Heart right ventricle (tissue), 16 donors: ENCODE measurements around the gene HBZ. TPM values are rescaled to one million over a fixed set of nuclear protein-coding genes. Genes with fewer than 3 reads are reported as not detected.
"Not testable (repeated sequence)": the region's sequence is repeated elsewhere in the genome, so short reads cannot be mapped to it uniquely, and the experiment has no call there.

Experiments used
- ATAC-seq, 8 donors: fragments of 200-7000 bp; cut with Tn5 transposase; one replicate each; pipeline ENCODE4 v1.9.1; 2020; ENCODE audit warnings: mild to moderate bottlenecking in 8 of 8, moderate library complexity in 8 of 8, moderate number of reproducible peaks in 1 of 8
- DNase-seq, 2 donors: peaks; one replicate each; pipeline ENCODE4 v3.0.0-alpha.2; 2020
- H3K27ac ChIP-seq, 10 donors: fragments of 200-600 bp; sonication (generic) in 2 of 10; one replicate each; pipeline versions ENCODE4 v1.5.0 to v1.8.0; 2020 to 2022; ENCODE audit warnings: mild to moderate bottlenecking in 3 of 10
- H3K27me3 ChIP-seq, 7 donors: fragments of 200-600 bp; one replicate each; pipeline ENCODE4 v1.8.0; 2021 to 2022; ENCODE audit warnings: mild to moderate bottlenecking in 2 of 7
- H3K36me3 ChIP-seq, 9 donors: fragments of 200-600 bp; sonication (generic) in 1 of 9; one replicate each; pipeline versions ENCODE4 v1.5.0 to v1.8.0; 2020 to 2022; ENCODE audit warnings: mild to moderate bottlenecking in 2 of 9
- H3K4me1 ChIP-seq, 9 donors: fragments of 200-600 bp; sonication (generic) in 1 of 9; one replicate each; pipeline versions ENCODE4 v1.5.0 to v1.8.0; 2020 to 2022; ENCODE audit warnings: mild to moderate bottlenecking in 4 of 9
- H3K4me3 ChIP-seq, 10 donors: fragments of 200-600 bp; sonication (generic) in 2 of 10; one replicate each; pipeline versions ENCODE4 v1.5.0 to v1.8.0; 2020 to 2022; ENCODE audit warnings: mild to moderate bottlenecking in 7 of 10, moderate library complexity in 2 of 10
- H3K9me3 ChIP-seq, 11 donors: fragments of 200-600 bp in 10 of 11; sonication (generic) in 2 of 11; one replicate each; pipeline versions ENCODE4 v1.5.0 to v1.8.0; 2013 to 2022; ENCODE audit warnings: mild to moderate bottlenecking in 2 of 11, control low read depth in 1 of 11, moderate library complexity in 1 of 11
- WGBS, 2 donors: extraction: QIAGEN DNeasy Blood & Tissue Kit; methylation state at CpG; one replicate each; pipeline ENCODE4 v1.1.7; 2013; ENCODE audit warnings: inconsistent platforms in 1 of 2; 5-methylcytosine and 5-hydroxymethylcytosine counted together
- intact Hi-C, 10 donors: fragments of 100-400 bp; cut with DNase I; formaldehyde crosslinking; loops; one replicate each; pipeline versions ENCODE4 v1.11.1 to v1.14.2; 2022
- polyA plus RNA-seq, 2 donors: library from polyadenylated mRNA; stranded (reverse); fragments of 200-250 nt; gene quantifications; one replicate each; pipeline ENCODE4 v1.2.3, GENCODE V29; 2013
- total RNA-seq, 10 donors: library from RNA; stranded (reverse); fragmentation: NEBNext Ultra II Directional in 3 of 10; extraction: Animal tissue kit (Norgen Biotek cat#: 25700) in 3 of 10; gene quantifications; one replicate each; pipeline versions ENCODE4 v1.2.1 to v1.2.4, GENCODE V29; 2021 to 2023
- TF ChIP-seq, protein P1 (sequence below), 9 donors: fragments of 200-600 bp; sonication (generic) in 2 of 9; IDR thresholded peaks; one replicate each; pipeline versions ENCODE4 v1.5.0 to v1.8.0; 2021 to 2022; ENCODE audit warnings: antibody characterized with exemption in 9 of 9, mild to moderate bottlenecking in 5 of 9, moderate library complexity in 1 of 9
- donor health status: Arrhythmogenic right ventricular cardiomyopathy.
- donor health status: ischemic (EF 13 %, LVEDD 7.1; RV severe dilation, severe dysfunction).
- donor health status: healthy with polysubstance abuse.
- donor health status: DM: no; HTN: yes; CAD: no.
- donor health status: DM: no; HTN: no; CAD: no.
- donor health status: ischemic (EF 25% LVEDD 6.9; RV normal size, moderate dysfunction).
- donor health status: ischemic (EF 25% LVEDD 5.7; RV mildly dilated, moderate dysfunction).
- donor health status: healthy.
- donor health status: DM: yes; HTN: yes; CAD: no.
- donor health status: Ischemic cardiomyopathy.
- donor health status: ischemic (EF 35%, LVEDD 5.7; RV mildly dilated, moderate dysfunction).
- donor health status: nonischemic (EF 11% LVEDD 7.7; RV severe dilation, severe dysfunction).
- donor health status: DM: yes; HTN: yes; CAD: no.
- donor health status: PGD.
- donor health status: ischemic (EF 29% LVEDD 5.4; RV normal size, mild dysfunction).
- donor health status: nonischemic (EF 23%, LVEDD 6.1; RV moderate dilation, normal function).

Gene HBZ
- total and polyA plus RNA-seq, 12 donors = 0.14 TPM; not detected in 11

DNA sequence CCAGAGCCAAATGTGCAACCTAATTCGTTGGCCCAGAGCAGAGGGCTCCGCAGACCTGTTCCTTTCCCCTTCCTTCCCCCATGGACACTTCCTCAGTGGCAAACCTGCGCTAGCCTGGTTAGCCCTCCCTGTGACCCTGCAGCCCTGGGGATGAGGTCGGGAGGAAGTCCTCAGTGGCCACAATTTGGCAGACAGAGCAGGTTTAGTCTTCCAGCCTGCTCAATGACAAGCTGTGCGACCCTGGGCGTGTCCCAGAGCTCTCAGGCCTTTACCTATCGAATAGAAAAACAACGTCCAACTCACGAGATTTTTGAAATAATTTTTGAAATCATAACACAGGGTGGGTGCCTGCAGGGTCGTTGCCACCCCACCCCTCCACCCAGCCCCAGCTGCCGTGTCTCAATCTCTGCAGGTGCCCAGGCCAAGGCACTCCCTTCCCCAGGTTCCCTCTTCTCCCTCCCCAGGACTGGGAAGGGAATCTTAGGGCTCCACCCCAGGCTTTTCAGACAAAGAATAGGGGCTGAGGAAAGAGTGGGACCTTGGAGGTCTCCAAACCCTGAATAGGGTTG lies 14.8 kb downstream of the HBZ start:
- H3K36me3 ChIP-seq = no peaks in the 10 kb centered on the region
- no peak overlapping the region for H3K27ac ChIP-seq
- no peak for ATAC-seq
- H3K27me3 ChIP-seq = peaks cover 37 to 75% (median 73%) of the 10 kb centered on the region in 7 donors
- no peak for DNase-seq
- TF ChIP-seq, protein P1, sequence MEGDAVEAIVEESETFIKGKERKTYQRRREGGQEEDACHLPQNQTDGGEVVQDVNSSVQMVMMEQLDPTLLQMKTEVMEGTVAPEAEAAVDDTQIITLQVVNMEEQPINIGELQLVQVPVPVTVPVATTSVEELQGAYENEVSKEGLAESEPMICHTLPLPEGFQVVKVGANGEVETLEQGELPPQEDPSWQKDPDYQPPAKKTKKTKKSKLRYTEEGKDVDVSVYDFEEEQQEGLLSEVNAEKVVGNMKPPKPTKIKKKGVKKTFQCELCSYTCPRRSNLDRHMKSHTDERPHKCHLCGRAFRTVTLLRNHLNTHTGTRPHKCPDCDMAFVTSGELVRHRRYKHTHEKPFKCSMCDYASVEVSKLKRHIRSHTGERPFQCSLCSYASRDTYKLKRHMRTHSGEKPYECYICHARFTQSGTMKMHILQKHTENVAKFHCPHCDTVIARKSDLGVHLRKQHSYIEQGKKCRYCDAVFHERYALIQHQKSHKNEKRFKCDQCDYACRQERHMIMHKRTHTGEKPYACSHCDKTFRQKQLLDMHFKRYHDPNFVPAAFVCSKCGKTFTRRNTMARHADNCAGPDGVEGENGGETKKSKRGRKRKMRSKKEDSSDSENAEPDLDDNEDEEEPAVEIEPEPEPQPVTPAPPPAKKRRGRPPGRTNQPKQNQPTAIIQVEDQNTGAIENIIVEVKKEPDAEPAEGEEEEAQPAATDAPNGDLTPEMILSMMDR (IDR thresholded peaks at IDR 0.05) = no peak
- 7 to 9% methylated on average over 11 of the region's 11 CpGs for WGBS, 2 donors
- no peak overlapping the region for H3K4me3 ChIP-seq
- peaks cover 0 to 23% (median 18%) of the 10 kb centered on the region in 9 donors for H3K4me1 ChIP-seq
- H3K9me3 ChIP-seq = no peaks in the 10 kb centered on the region
- intact Hi-C loops = no loop called here

DNA sequence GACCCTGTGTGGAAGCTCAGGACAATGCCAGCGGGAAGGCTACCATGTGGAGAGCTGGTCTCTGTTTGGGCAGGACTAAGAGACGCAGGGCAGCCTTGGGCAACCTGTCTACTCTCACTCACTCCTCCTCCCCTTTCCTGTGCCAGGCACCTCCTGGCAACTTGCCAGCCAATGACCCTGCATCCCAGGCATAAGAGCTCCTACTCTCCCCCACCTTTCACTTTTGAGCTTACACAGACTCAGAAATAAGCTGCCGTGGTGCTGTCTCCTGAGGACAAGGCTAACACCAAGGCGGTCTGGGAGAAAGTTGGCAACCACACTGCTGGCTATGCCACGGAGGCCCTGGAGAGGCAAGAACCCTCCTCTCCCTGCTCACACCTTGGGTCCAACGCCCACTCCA lies 16.0 kb downstream of the HBZ start:
- intact Hi-C loops = no loop called here
- Histone ChIP-seq H3K27me3 (peaks cover 37 to 75% (median 71%) of the 10 kb centered on the region in 7 donors), H3K4me1 (peaks cover 0 to 23% (median 18%) of the 10 kb centered on the region in 9 donors), H3K4me3 (no peak overlapping the region), H3K27ac (no peak overlapping the region), H3K36me3 (no peaks in the 10 kb centered on the region), H3K9me3 (no peaks in the 10 kb centered on the region)
- TF ChIP-seq, protein P1 (IDR thresholded peaks at IDR 0.05) = no peak
- DNase-seq = no peak
- WGBS, 2 donors = 45 to 48% methylated on average over 6 of the region's 6 CpGs
- no peak for ATAC-seq

DNA sequence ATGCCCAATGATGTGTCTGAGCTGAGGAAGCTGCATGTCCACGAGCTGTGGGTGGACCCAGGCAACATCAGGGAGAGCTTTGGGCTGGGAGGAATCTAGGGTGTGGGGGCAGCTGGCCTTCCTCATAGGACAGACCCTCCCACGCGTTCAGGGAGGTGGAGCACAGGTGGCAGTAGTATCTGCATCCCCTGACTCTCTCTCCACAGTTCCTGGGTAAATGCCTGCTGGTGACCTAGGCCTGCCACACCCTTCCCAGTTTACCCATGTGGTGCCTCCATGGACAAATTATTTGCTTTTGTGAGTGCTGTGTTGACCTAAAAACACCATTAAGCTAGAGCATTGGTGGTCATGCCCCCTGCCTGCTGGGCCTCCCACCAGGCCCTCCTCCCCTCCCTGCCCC lies 16.6 kb downstream of the HBZ start:
- H3K27ac ChIP-seq = no peak overlapping the region
- H3K27me3 ChIP-seq = peaks cover 37 to 79% (median 73%) of the 10 kb centered on the region in 7 donors
- peaks cover 0 to 23% (median 18%) of the 10 kb centered on the region in 9 donors for H3K4me1 ChIP-seq
- intact Hi-C loops = no loop called here
- TF ChIP-seq, protein P1 (IDR thresholded peaks at IDR 0.05) = no peak
- DNase-seq = no peak
- H3K9me3 ChIP-seq = no peaks in the 10 kb centered on the region
- WGBS, 2 donors = 26 to 29% methylated on average over 3 of the region's 3 CpGs
- no peak overlapping the region for H3K4me3 ChIP-seq
- H3K36me3 ChIP-seq = no peaks in the 10 kb centered on the region
- ATAC-seq = no peak

DNA sequence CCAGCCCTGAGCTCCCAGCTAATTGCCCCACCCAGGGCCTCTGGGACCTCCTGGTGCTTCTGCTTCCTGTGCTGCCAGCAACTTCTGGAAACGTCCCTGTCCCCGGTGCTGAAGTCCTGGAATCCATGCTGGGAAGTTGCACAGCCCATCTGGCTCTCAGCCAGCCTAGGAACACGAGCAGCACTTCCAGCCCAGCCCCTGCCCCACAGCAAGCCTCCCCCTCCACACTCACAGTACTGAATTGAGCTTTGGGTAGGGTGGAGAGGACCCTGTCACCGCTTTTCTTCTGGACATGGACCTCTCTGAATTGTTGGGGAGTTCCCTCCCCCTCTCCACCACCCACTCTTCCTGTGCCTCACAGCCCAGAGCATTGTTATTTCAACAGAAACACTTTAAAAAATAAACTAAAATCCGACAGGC lies 17.7 kb downstream of the HBZ start:
- H3K27ac ChIP-seq, H3K36me3 ChIP-seq, intact Hi-C loops, H3K9me3 ChIP-seq, H3K4me3 ChIP-seq: not testable (repeated sequence)
- DNase-seq (peak in 1 of 2 donors; percentile 27), ATAC-seq (peak; percentile 31 to 68 (median 47))
- 1 to 4% methylated on average over 5 of the region's 5 CpGs for WGBS, 2 donors
- peaks cover 0 to 26% (median 16%) of the 10 kb centered on the region in 9 donors for H3K4me1 ChIP-seq
- H3K27me3 ChIP-seq = peaks cover 40 to 86% (median 79%) of the 10 kb centered on the region in 7 donors

DNA sequence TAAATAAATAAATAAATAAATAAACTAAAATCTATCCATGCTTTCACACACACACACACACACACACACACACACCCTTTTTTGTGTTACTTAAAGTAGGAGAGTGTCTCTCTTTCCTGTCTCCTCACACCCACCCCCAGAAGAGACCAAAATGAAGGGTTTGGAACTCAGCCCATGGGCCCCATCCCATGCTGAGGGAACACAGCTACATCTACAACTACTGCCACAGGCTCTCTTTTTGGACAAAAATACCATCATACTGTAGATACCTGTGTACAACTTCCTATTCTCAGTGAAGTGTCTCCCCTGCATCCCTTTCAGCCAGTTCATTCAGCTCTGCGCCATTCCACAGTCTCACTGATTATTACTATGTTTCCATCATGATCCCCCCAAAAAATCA lies 18.3 kb downstream of the HBZ start:
- DNase-seq (no peak), ATAC-seq (no peak)
- Histone ChIP-seq H3K4me1 (peaks cover 0 to 19% (median 9%) of the 10 kb centered on the region in 9 donors), H3K4me3 (no peak overlapping the region), H3K27me3 (peaks cover 41 to 86% (median 79%) of the 10 kb centered on the region in 7 donors), H3K27ac (no peak overlapping the region), H3K9me3 (no peaks in the 10 kb centered on the region), H3K36me3 (no peaks in the 10 kb centered on the region)
- intact Hi-C loops = no loop called here
- WGBS, 2 donors = 44 to 48% methylated on average over 1 of the region's 1 CpG
- TF ChIP-seq, protein P1 (IDR thresholded peaks at IDR 0.05) = no peak

DNA sequence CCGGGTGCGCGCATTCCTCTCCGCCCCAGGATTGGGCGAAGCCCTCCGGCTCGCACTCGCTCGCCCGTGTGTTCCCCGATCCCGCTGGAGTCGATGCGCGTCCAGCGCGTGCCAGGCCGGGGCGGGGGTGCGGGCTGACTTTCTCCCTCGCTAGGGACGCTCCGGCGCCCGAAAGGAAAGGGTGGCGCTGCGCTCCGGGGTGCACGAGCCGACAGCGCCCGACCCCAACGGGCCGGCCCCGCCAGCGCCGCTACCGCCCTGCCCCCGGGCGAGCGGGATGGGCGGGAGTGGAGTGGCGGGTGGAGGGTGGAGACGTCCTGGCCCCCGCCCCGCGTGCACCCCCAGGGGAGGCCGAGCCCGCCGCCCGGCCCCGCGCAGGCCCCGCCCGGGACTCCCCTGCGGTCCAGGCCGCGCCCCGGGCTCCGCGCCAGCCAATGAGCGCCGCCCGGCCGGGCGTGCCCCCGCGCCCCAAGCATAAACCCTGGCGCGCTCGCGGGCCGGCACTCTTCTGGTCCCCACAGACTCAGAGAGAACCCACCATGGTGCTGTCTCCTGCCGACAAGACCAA lies 20.0 kb downstream of the HBZ start, which contains the start of gene HBA2:
Gene HBA2, plus strand, starts transcription at position 503 of the 568 bp plus-strand sequence. Its CDS starts 37 bp downstream, at position 540.
- H3K9me3 ChIP-seq, H3K4me1 ChIP-seq, H3K27ac ChIP-seq, H3K4me3 ChIP-seq, DNase-seq, H3K36me3 ChIP-seq, intact Hi-C loops: not testable (repeated sequence)
- peaks cover 26 to 78% (median 68%) of the 10 kb centered on the region in 7 donors for H3K27me3 ChIP-seq
- ATAC-seq = peak in 1 of 8 donors; percentile 14
- no CpG with 5 or more reads among the region's 74 CpGs for WGBS, 2 donors

DNA sequence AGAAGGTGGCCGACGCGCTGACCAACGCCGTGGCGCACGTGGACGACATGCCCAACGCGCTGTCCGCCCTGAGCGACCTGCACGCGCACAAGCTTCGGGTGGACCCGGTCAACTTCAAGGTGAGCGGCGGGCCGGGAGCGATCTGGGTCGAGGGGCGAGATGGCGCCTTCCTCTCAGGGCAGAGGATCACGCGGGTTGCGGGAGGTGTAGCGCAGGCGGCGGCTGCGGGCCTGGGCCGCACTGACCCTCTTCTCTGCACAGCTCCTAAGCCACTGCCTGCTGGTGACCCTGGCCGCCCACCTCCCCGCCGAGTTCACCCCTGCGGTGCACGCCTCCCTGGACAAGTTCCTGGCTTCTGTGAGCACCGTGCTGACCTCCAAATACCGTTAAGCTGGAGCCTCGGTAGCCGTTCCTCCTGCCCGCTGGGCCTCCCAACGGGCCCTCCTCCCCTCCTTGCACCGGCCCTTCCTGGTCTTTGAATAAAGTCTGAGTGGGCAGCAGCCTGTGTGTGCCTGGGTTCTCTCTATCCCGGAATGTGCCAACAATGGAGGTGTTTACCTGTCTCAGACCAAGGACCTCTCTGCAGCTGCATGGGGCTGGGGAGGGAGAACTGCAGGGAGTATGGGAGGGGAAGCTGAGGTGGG lies 20.9 kb downstream of the HBZ start:
- H3K4me1 ChIP-seq, ATAC-seq, DNase-seq, H3K4me3 ChIP-seq, H3K27ac ChIP-seq, intact Hi-C loops, H3K36me3 ChIP-seq, H3K9me3 ChIP-seq: not testable (repeated sequence)
- 3 to 6% methylated on average over 25 to 26 of the region's 44 CpGs for WGBS, 2 donors
- peaks cover 17 to 78% (median 68%) of the 10 kb centered on the region in 7 donors for H3K27me3 ChIP-seq
